ENCODE data around the gene SORCS2. TPM values are rescaled to one million over a fixed set of nuclear protein-coding genes. Genes with fewer than 3 reads are reported as not detected.

SORCS2 gene
- total RNA-seq, 1 donor from 2014 or later = 13.8 TPM

DNA sequence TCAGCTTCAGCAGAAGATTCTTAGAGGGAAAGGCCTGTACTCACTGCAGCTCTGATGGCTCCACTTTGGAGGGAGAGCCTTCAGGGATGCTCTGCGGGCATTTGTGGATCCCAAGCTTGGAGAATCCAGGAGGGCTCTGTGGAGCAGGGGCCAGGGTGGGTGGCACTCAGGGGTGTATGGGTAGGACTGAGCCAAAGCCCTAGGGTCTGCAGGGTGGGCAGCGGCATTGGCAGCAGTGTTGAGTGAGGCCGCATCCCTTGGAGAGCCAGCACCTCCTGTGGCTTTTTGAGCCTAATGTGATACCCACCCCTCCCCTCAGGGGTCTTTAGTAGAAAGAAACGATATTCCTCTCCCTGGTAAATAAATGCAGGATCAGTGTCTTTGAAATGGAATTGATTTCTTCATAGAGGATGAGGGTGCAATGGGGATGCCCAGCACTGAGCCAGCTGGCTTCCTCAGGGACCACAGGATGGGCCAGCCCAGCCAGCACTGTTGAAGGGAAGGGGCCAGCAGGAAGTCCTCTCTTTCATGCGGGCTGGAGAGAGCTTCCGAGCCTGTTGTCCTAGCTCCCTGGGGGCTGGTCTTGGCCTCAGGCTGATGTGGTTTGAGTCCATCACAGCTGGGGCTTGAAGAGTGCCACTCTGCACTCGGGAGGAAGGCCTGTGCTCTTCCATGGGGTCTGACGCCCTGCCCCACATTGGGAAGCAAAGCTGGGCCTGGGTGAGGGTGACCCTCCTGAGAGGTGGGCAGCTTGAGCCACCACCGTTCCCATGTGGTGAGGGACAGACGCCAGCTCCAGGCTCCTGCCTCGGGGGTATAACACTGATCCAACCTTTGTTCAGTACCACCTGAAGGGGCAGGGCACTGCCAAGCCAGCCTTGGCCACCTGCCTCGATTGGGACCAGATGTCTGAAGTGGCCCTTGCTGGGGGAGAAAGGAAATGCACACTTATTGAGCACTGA lies 192.9 kb downstream of the SORCS2 start:
- Mint-ChIP-seq H3K4me3 (ENCODE audit: unreplicated experiment) (no peak overlapping the region), H3K9me3 (ENCODE audit: unreplicated experiment) (no peaks in the 10 kb centered on the region), H3K27ac (ENCODE audit: unreplicated experiment) (no peak overlapping the region), H3K36me3 (ENCODE audit: low read depth, unreplicated experiment) (peaks cover 2% of the 10 kb centered on the region), H3K27me3 (ENCODE audit: low read depth, unreplicated experiment) (peaks cover 12% of the 10 kb centered on the region), H3K4me1 (ENCODE audit: low read depth, unreplicated experiment) (peaks cover 27% of the 10 kb centered on the region)
- Histone ChIP-seq H3K27me3 (ENCODE audit: insufficient read depth, low read length) (peaks cover 3% of the 10 kb centered on the region), H3K27ac (ENCODE audit: low read depth, low read length) (no peak overlapping the region), H3K79me2 (ENCODE audit: insufficient read depth, low read length) (no peaks in the 10 kb centered on the region), H3K4me3 (ENCODE audit: insufficient read depth, low read depth, low read length) (no peak overlapping the region), H3K36me3 (ENCODE audit: insufficient read depth, low read length) (no peaks in the 10 kb centered on the region), H3K4me2 (ENCODE audit: low read length) (no peak overlapping the region), H3K4me1 (ENCODE audit: insufficient read depth, low read length) (no peaks in the 10 kb centered on the region), H3K9me3 (ENCODE audit: insufficient read depth, low read depth, low read length) (no peaks in the 10 kb centered on the region), H4K20me1 (ENCODE audit: insufficient read depth, low read length) (peaks cover 47% of the 10 kb centered on the region), H2AFZ (ENCODE audit: low read depth, low read length) (no peak overlapping the region), H3K9ac (ENCODE audit: low read length) (no peak overlapping the region)
- DNase-seq (ENCODE audit: low read depth) (no peak), FAIRE-seq (no peak)
- no peak for TF ChIP-seq EZH2 (IDR thresholded peaks at IDR 0.05; ENCODE audit: insufficient read depth, low read length)
- TF ChIP-seq, protein P1, sequence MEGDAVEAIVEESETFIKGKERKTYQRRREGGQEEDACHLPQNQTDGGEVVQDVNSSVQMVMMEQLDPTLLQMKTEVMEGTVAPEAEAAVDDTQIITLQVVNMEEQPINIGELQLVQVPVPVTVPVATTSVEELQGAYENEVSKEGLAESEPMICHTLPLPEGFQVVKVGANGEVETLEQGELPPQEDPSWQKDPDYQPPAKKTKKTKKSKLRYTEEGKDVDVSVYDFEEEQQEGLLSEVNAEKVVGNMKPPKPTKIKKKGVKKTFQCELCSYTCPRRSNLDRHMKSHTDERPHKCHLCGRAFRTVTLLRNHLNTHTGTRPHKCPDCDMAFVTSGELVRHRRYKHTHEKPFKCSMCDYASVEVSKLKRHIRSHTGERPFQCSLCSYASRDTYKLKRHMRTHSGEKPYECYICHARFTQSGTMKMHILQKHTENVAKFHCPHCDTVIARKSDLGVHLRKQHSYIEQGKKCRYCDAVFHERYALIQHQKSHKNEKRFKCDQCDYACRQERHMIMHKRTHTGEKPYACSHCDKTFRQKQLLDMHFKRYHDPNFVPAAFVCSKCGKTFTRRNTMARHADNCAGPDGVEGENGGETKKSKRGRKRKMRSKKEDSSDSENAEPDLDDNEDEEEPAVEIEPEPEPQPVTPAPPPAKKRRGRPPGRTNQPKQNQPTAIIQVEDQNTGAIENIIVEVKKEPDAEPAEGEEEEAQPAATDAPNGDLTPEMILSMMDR (IDR thresholded peaks at IDR 0.05; ENCODE audit: insufficient read depth, low read depth, low read length) = no peak

DNA sequence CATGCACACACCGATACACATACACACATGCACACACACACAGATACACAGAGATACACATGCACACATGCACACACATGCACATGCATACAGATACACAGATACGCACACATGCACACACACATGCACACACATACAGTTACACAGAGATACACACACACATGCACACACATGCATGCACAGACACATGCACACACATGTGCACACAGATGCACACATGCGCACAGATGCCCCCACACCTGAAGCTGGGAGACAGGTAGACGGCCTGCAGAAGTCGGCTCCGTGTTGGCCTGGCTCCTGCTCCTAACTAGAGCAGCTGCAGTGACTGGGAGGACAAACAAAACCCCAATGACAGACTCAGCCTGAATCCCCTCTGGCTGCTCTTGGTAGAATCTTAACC lies 195.6 kb downstream of the SORCS2 start:
- H3K9ac ChIP-seq (ENCODE audit: low read length) = no peak overlapping the region
- H3K4me3 Mint-ChIP-seq (ENCODE audit: unreplicated experiment) = no peak overlapping the region
- H3K36me3 Mint-ChIP-seq (ENCODE audit: low read depth, unreplicated experiment) = peaks cover 3% of the 10 kb centered on the region
- no peak overlapping the region for H3K27ac Mint-ChIP-seq (ENCODE audit: unreplicated experiment)
- peaks cover 24% of the 10 kb centered on the region for H3K4me1 Mint-ChIP-seq (ENCODE audit: low read depth, unreplicated experiment)
- no peaks in the 10 kb centered on the region for H3K9me3 ChIP-seq (ENCODE audit: insufficient read depth, low read depth, low read length)
- no peaks in the 10 kb centered on the region for H3K36me3 ChIP-seq (ENCODE audit: insufficient read depth, low read length)
- no peak overlapping the region for H2AFZ ChIP-seq (ENCODE audit: low read depth, low read length)
- H3K4me3 ChIP-seq (ENCODE audit: insufficient read depth, low read depth, low read length) = no peak overlapping the region
- DNase-seq (ENCODE audit: low read depth) (no peak), FAIRE-seq (no peak)
- peaks cover 4% of the 10 kb centered on the region for H3K4me1 ChIP-seq (ENCODE audit: insufficient read depth, low read length)
- peaks cover 17% of the 10 kb centered on the region for H3K27me3 Mint-ChIP-seq (ENCODE audit: low read depth, unreplicated experiment)
- H3K79me2 ChIP-seq (ENCODE audit: insufficient read depth, low read length) = no peaks in the 10 kb centered on the region
- peaks cover 49% of the 10 kb centered on the region for H4K20me1 ChIP-seq (ENCODE audit: insufficient read depth, low read length)
- peaks cover 2% of the 10 kb centered on the region for H3K9me3 Mint-ChIP-seq (ENCODE audit: unreplicated experiment)
- H3K4me2 ChIP-seq (ENCODE audit: low read length) = no peak overlapping the region
- H3K27me3 ChIP-seq (ENCODE audit: insufficient read depth, low read length) = peaks cover 6% of the 10 kb centered on the region
- TF ChIP-seq EZH2 (IDR thresholded peaks at IDR 0.05; ENCODE audit: insufficient read depth, low read length) = no peak
- TF ChIP-seq, protein P1 (IDR thresholded peaks at IDR 0.05; ENCODE audit: insufficient read depth, low read depth, low read length) = no peak
- no peak overlapping the region for H3K27ac ChIP-seq (ENCODE audit: low read depth, low read length)

DNA sequence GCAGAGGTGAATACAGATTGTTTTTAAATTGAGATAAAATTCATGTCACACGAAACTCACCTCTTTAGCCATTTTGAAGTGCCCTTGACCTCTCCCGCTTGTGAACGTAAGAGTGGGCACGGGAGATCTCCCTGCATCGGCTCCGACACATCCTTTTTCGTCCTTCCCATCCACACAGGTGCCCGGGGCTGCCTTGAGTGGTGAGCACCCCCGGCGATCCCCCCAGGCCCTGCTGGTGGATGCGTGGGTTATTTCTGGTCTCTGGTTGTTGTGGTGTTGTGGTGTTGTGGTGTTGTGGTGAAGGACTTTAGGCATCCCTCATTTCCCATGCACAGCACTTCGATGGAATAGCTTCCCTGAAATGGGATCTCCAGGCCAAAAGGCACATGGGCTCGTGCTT lies 196.3 kb downstream of the SORCS2 start:
- Histone ChIP-seq H4K20me1 (ENCODE audit: insufficient read depth, low read length) (peaks cover 49% of the 10 kb centered on the region), H3K9me3 (ENCODE audit: insufficient read depth, low read depth, low read length) (no peaks in the 10 kb centered on the region), H2AFZ (ENCODE audit: low read depth, low read length) (no peak overlapping the region), H3K79me2 (ENCODE audit: insufficient read depth, low read length) (no peaks in the 10 kb centered on the region), H3K4me2 (ENCODE audit: low read length) (no peak overlapping the region), H3K36me3 (ENCODE audit: insufficient read depth, low read length) (no peaks in the 10 kb centered on the region), H3K27me3 (ENCODE audit: insufficient read depth, low read length) (peaks cover 3% of the 10 kb centered on the region), H3K4me3 (ENCODE audit: insufficient read depth, low read depth, low read length) (no peak overlapping the region), H3K9ac (ENCODE audit: low read length) (no peak overlapping the region), H3K4me1 (ENCODE audit: insufficient read depth, low read length) (peaks cover 10% of the 10 kb centered on the region), H3K27ac (ENCODE audit: low read depth, low read length) (no peak overlapping the region)
- FAIRE-seq (no peak), DNase-seq (ENCODE audit: low read depth) (no peak)
- no peak overlapping the region for H3K4me3 Mint-ChIP-seq (ENCODE audit: unreplicated experiment)
- H3K9me3 Mint-ChIP-seq (ENCODE audit: unreplicated experiment) = peaks cover 2% of the 10 kb centered on the region
- TF ChIP-seq, protein P1 (IDR thresholded peaks at IDR 0.05; ENCODE audit: insufficient read depth, low read depth, low read length) = no peak
- TF ChIP-seq EZH2 (IDR thresholded peaks at IDR 0.05; ENCODE audit: insufficient read depth, low read length) = no peak
- H3K27ac Mint-ChIP-seq (ENCODE audit: unreplicated experiment) = peak overlapping the region; percentile 47
- H3K36me3 Mint-ChIP-seq (ENCODE audit: low read depth, unreplicated experiment) = peaks cover 3% of the 10 kb centered on the region
- peaks cover 15% of the 10 kb centered on the region for H3K27me3 Mint-ChIP-seq (ENCODE audit: low read depth, unreplicated experiment)
- peaks cover 27% of the 10 kb centered on the region for H3K4me1 Mint-ChIP-seq (ENCODE audit: low read depth, unreplicated experiment)

Measured in astrocyte (in vitro differentiated cells and primary cell).